ENCODE measurements around the gene LIMS2.

Gene LIMS2

GRCh38 chr2:127665267-127665893 lies 9.9 kb downstream of the LIMS2 start:
- no peaks in the 10 kb centered on the region for H3K79me2 ChIP-seq (ENCODE audit: insufficient read depth, low read length)
- no peak overlapping the region for H3K4me3 ChIP-seq (ENCODE audit: insufficient read depth, low read length, poor library complexity, severe bottlenecking)
- H3K4me2 ChIP-seq (ENCODE audit: low read depth, low read length, poor library complexity, severe bottlenecking), result no peak overlapping the region
- H3K9me2 ChIP-seq (replicated peaks; ENCODE audit: insufficient read depth, low read length), result no peaks in the 10 kb centered on the region
- no peaks in the 10 kb centered on the region for H4K20me1 ChIP-seq (ENCODE audit: low read depth, low read length)
- H3K27ac ChIP-seq (ENCODE audit: low read depth, low read length), result no peak overlapping the region
- H3K9me3 ChIP-seq (ENCODE audit: insufficient read depth, low read length), result no peaks in the 10 kb centered on the region
- no peaks in the 10 kb centered on the region for H3F3A ChIP-seq (ENCODE audit: insufficient read depth)
- no peak overlapping the region for H2AFZ ChIP-seq (ENCODE audit: low read depth, low read length, severe bottlenecking)
- H3K36me3 ChIP-seq (ENCODE audit: low read length), result no peaks in the 10 kb centered on the region
- H3K27me3 ChIP-seq (ENCODE audit: low read length), result no peaks in the 10 kb centered on the region
- TF ChIP-seq CTCF (IDR thresholded peaks at IDR 0.05; ENCODE audit: insufficient read depth, low read length, poor library complexity, severe bottlenecking) (no peak), EZH2phosphoT487 (conservative IDR thresholded peaks at IDR 0.05; ENCODE audit: low read length) (no peak)
- H3K9ac ChIP-seq (ENCODE audit: low read length), result no peak overlapping the region

GRCh38 chr2:127664895-127665225 lies 10.5 kb downstream of the LIMS2 start:
- H3K79me2 ChIP-seq (ENCODE audit: insufficient read depth, low read length), result no peaks in the 10 kb centered on the region
- no peak overlapping the region for H3K27ac ChIP-seq (ENCODE audit: low read depth, low read length)
- H3K9me2 ChIP-seq (replicated peaks; ENCODE audit: insufficient read depth, low read length), result no peaks in the 10 kb centered on the region
- H4K20me1 ChIP-seq (ENCODE audit: low read depth, low read length), result no peaks in the 10 kb centered on the region
- H3K9ac ChIP-seq (ENCODE audit: low read length), result no peak overlapping the region
- H3K9me3 ChIP-seq (ENCODE audit: insufficient read depth, low read length), result no peaks in the 10 kb centered on the region
- no peak overlapping the region for H3K4me3 ChIP-seq (ENCODE audit: insufficient read depth, low read length, poor library complexity, severe bottlenecking)
- H3K4me2 ChIP-seq (ENCODE audit: low read depth, low read length, poor library complexity, severe bottlenecking), result no peak overlapping the region
- H3F3A ChIP-seq (ENCODE audit: insufficient read depth), result no peaks in the 10 kb centered on the region
- H3K27me3 ChIP-seq (ENCODE audit: low read length), result no peaks in the 10 kb centered on the region
- no peak for TF ChIP-seq EZH2phosphoT487 (conservative IDR thresholded peaks at IDR 0.05; ENCODE audit: low read length)
- no peak for TF ChIP-seq CTCF (IDR thresholded peaks at IDR 0.05; ENCODE audit: insufficient read depth, low read length, poor library complexity, severe bottlenecking)
- no peak overlapping the region for H2AFZ ChIP-seq (ENCODE audit: low read depth, low read length, severe bottlenecking)
- no peaks in the 10 kb centered on the region for H3K36me3 ChIP-seq (ENCODE audit: low read length)

- H3K9me2 ChIP-seq (replicated peaks; ENCODE audit: insufficient read depth, low read length), result no peaks in the 10 kb centered on the region
- no peaks in the 10 kb centered on the region for H3K27me3 ChIP-seq (ENCODE audit: low read length)
- no peak overlapping the region for H3K27ac ChIP-seq (ENCODE audit: low read depth, low read length)
- H2AFZ ChIP-seq (ENCODE audit: low read depth, low read length, severe bottlenecking), result no peak overlapping the region
- TF ChIP-seq EZH2phosphoT487 (conservative IDR thresholded peaks at IDR 0.05; ENCODE audit: low read length), result no peak
- no peaks in the 10 kb centered on the region for H3K36me3 ChIP-seq (ENCODE audit: low read length)
- no peaks in the 10 kb centered on the region for H3K79me2 ChIP-seq (ENCODE audit: insufficient read depth, low read length)
- H3K9ac ChIP-seq (ENCODE audit: low read length), result no peak overlapping the region
- H3K4me2 ChIP-seq (ENCODE audit: low read depth, low read length, poor library complexity, severe bottlenecking), result no peak overlapping the region
- no peaks in the 10 kb centered on the region for H4K20me1 ChIP-seq (ENCODE audit: low read depth, low read length)
- H3K4me3 ChIP-seq (ENCODE audit: insufficient read depth, low read length, poor library complexity, severe bottlenecking), result no peak overlapping the region
- H3K9me3 ChIP-seq (ENCODE audit: insufficient read depth, low read length), result no peaks in the 10 kb centered on the region
- no peaks in the 10 kb centered on the region for H3F3A ChIP-seq (ENCODE audit: insufficient read depth)
Observed at GRCh38 chr2:127664065-127664894, 11.1 kb downstream of the LIMS2 start.

- Histone ChIP-seq H3K36me3 (ENCODE audit: low read length) (no peaks in the 10 kb centered on the region), H3K27me3 (ENCODE audit: low read length) (no peaks in the 10 kb centered on the region), H3K9me2 (replicated peaks; ENCODE audit: insufficient read depth, low read length) (no peaks in the 10 kb centered on the region), H3F3A (ENCODE audit: insufficient read depth) (no peaks in the 10 kb centered on the region), H3K4me2 (ENCODE audit: low read depth, low read length, poor library complexity, severe bottlenecking) (no peak overlapping the region), H3K9me3 (ENCODE audit: insufficient read depth, low read length) (no peaks in the 10 kb centered on the region), H3K4me3 (ENCODE audit: insufficient read depth, low read length, poor library complexity, severe bottlenecking) (no peak overlapping the region), H3K9ac (ENCODE audit: low read length) (no peak overlapping the region), H2AFZ (ENCODE audit: low read depth, low read length, severe bottlenecking) (no peak overlapping the region), H4K20me1 (ENCODE audit: low read depth, low read length) (no peaks in the 10 kb centered on the region), H3K79me2 (ENCODE audit: insufficient read depth, low read length) (no peaks in the 10 kb centered on the region), H3K27ac (ENCODE audit: low read depth, low read length) (no peak overlapping the region)
- TF ChIP-seq EZH2phosphoT487 (conservative IDR thresholded peaks at IDR 0.05; ENCODE audit: low read length) (no peak), CTCF (IDR thresholded peaks at IDR 0.05; ENCODE audit: insufficient read depth, low read length, poor library complexity, severe bottlenecking) (no peak)
Observed at GRCh38 chr2:127663566-127664064, 11.7 kb downstream of the LIMS2 start.
